Astrocyte (in vitro differentiated cells and primary cell): ENCODE data around the gene COL28A1. TPM values are rescaled to one million over a fixed set of nuclear protein-coding genes. Genes with fewer than 3 reads are reported as not detected.

Experiments used
- DNase-seq: peaks from one replicate; pipeline ENCODE4 v3.0.0-alpha.2; 2010; ENCODE audit warnings: low read depth
- FAIRE-seq: peaks from 2 replicates; lab custom pipeline; 2011; peaks lifted over from hg19 to GRCh38; lab: Jason Lieb, UNC
- H2AFZ ChIP-seq: 2 replicates; pipeline ENCODE4 v1.6.0; 2012; ENCODE audit warnings: low read depth, low read length, inconsistent platforms
- H3K27ac ChIP-seq: 2 replicates; pipeline ENCODE4 v1.5.1; 2011; ENCODE audit warnings: low read depth, low read length, inconsistent platforms
- H3K27me3 ChIP-seq: 2 replicates; pipeline ENCODE4 v1.6.0; 2011; ENCODE audit warnings: low read length, inconsistent platforms; ENCODE audit not compliant: insufficient read depth
- H3K36me3 ChIP-seq: 2 replicates; pipeline ENCODE4 v1.5.1; 2011; ENCODE audit warnings: low read length, inconsistent platforms; ENCODE audit not compliant: insufficient read depth
- H3K4me1 ChIP-seq: 2 replicates; pipeline ENCODE4 v1.5.1; 2011; ENCODE audit warnings: low read length, inconsistent platforms; ENCODE audit not compliant: insufficient read depth
- H3K4me2 ChIP-seq: 2 replicates; pipeline ENCODE4 v1.6.0; 2012; ENCODE audit warnings: low read length, inconsistent platforms
- H3K4me3 ChIP-seq: 2 replicates; pipeline ENCODE4 v1.5.1; 2011; ENCODE audit warnings: low read depth, mild to moderate bottlenecking, low read length, inconsistent platforms; ENCODE audit not compliant: insufficient read depth
- H3K79me2 ChIP-seq: 2 replicates; pipeline ENCODE4 v1.6.0; 2012; ENCODE audit warnings: mild to moderate bottlenecking, low read length, inconsistent platforms; ENCODE audit not compliant: insufficient read depth
- H3K9ac ChIP-seq: 2 replicates; pipeline ENCODE4 v1.6.0; 2012; ENCODE audit warnings: mild to moderate bottlenecking, low read length, inconsistent platforms
- H3K9me3 ChIP-seq: 2 replicates; pipeline ENCODE4 v1.5.1; 2012; ENCODE audit warnings: low read depth, mild to moderate bottlenecking, low read length, inconsistent platforms; ENCODE audit not compliant: insufficient read depth
- H4K20me1 ChIP-seq: 2 replicates; pipeline ENCODE4 v1.6.0; 2012; ENCODE audit warnings: low read length, inconsistent platforms; ENCODE audit not compliant: insufficient read depth
- H3K27ac Mint-ChIP-seq: one replicate; pipeline ENCODE4 v1.8.0; 2021; ENCODE audit warnings: mild to moderate bottlenecking, mixed read lengths; ENCODE audit not compliant: unreplicated experiment
- H3K27me3 Mint-ChIP-seq: one replicate; pipeline ENCODE4 v1.8.0; 2021; ENCODE audit warnings: low read depth, mixed read lengths; ENCODE audit not compliant: unreplicated experiment
- H3K36me3 Mint-ChIP-seq: one replicate; pipeline ENCODE4 v1.8.0; 2021; ENCODE audit warnings: low read depth, mixed read lengths; ENCODE audit not compliant: unreplicated experiment
- H3K4me1 Mint-ChIP-seq: one replicate; pipeline ENCODE4 v1.8.0; 2021; ENCODE audit warnings: low read depth, mixed read lengths; ENCODE audit not compliant: unreplicated experiment
- H3K4me3 Mint-ChIP-seq: one replicate; pipeline ENCODE4 v1.8.0; 2021; ENCODE audit warnings: mild to moderate bottlenecking, moderate library complexity, mixed read lengths; ENCODE audit not compliant: unreplicated experiment
- H3K9me3 Mint-ChIP-seq: one replicate; pipeline ENCODE4 v1.8.0; 2021; ENCODE audit warnings: mild to moderate bottlenecking, mixed read lengths; ENCODE audit not compliant: unreplicated experiment
- EZH2 ChIP-seq: IDR thresholded peaks from 2 replicates; pipeline ENCODE4 v1.6.1; 2012; ENCODE audit warnings: mild to moderate bottlenecking, low read length, inconsistent platforms; ENCODE audit not compliant: insufficient read depth
- total RNA-seq: library from RNA; stranded (reverse); gene quantifications from 2 replicates; pipeline ENCODE4 v1.2.1, GENCODE V29; 2021
- TF ChIP-seq, protein P1 (sequence below): IDR thresholded peaks from 2 replicates; pipeline ENCODE4 v1.5.1; 2011; ENCODE audit warnings: low read depth, mild to moderate bottlenecking, inconsistent platforms, low read length, moderate library complexity; ENCODE audit not compliant: insufficient read depth

COL28A1 gene
- total RNA-seq, 1 donor from 2014 or later = 0.11 TPM

DNA sequence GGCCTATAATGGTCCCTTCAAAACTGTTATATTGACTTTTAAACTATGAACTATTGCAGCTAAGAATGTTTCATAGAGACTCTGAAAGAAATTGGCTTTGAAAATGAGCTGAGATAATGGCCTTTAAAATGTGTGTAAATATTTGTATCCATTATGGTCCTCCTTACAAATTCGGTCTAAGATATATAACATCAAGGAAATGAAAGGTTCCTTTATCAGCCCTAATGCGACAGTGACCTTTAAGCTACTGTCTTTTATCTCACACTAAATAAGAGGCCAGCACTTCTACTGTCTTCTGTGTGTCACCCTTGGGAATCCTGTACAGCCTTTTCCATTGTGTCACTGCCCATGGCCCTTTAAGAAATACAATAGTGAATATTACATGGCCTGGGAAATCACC is 19.5 kb downstream of the COL28A1 start:
- H3K27ac ChIP-seq = no peak overlapping the region
- no peaks in the 10 kb centered on the region for H3K79me2 ChIP-seq
- H3K36me3 ChIP-seq = no peaks in the 10 kb centered on the region
- H3K4me3 Mint-ChIP-seq = no peak overlapping the region
- no peak overlapping the region for H2AFZ ChIP-seq
- H3K4me1 ChIP-seq = no peaks in the 10 kb centered on the region
- H3K9ac ChIP-seq = no peak overlapping the region
- no peak overlapping the region for H3K27ac Mint-ChIP-seq
- H4K20me1 ChIP-seq = no peaks in the 10 kb centered on the region
- H3K27me3 Mint-ChIP-seq = no peaks in the 10 kb centered on the region
- H3K27me3 ChIP-seq = no peaks in the 10 kb centered on the region
- DNase-seq (no peak), FAIRE-seq (no peak)
- no peak overlapping the region for H3K4me2 ChIP-seq
- H3K9me3 Mint-ChIP-seq = no peaks in the 10 kb centered on the region
- peaks cover 2% of the 10 kb centered on the region for H3K4me1 Mint-ChIP-seq
- TF ChIP-seq, protein P1, sequence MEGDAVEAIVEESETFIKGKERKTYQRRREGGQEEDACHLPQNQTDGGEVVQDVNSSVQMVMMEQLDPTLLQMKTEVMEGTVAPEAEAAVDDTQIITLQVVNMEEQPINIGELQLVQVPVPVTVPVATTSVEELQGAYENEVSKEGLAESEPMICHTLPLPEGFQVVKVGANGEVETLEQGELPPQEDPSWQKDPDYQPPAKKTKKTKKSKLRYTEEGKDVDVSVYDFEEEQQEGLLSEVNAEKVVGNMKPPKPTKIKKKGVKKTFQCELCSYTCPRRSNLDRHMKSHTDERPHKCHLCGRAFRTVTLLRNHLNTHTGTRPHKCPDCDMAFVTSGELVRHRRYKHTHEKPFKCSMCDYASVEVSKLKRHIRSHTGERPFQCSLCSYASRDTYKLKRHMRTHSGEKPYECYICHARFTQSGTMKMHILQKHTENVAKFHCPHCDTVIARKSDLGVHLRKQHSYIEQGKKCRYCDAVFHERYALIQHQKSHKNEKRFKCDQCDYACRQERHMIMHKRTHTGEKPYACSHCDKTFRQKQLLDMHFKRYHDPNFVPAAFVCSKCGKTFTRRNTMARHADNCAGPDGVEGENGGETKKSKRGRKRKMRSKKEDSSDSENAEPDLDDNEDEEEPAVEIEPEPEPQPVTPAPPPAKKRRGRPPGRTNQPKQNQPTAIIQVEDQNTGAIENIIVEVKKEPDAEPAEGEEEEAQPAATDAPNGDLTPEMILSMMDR = no peak
- TF ChIP-seq EZH2 = no peak
- no peaks in the 10 kb centered on the region for H3K9me3 ChIP-seq
- H3K4me3 ChIP-seq = no peak overlapping the region
- H3K36me3 Mint-ChIP-seq = no peaks in the 10 kb centered on the region

DNA sequence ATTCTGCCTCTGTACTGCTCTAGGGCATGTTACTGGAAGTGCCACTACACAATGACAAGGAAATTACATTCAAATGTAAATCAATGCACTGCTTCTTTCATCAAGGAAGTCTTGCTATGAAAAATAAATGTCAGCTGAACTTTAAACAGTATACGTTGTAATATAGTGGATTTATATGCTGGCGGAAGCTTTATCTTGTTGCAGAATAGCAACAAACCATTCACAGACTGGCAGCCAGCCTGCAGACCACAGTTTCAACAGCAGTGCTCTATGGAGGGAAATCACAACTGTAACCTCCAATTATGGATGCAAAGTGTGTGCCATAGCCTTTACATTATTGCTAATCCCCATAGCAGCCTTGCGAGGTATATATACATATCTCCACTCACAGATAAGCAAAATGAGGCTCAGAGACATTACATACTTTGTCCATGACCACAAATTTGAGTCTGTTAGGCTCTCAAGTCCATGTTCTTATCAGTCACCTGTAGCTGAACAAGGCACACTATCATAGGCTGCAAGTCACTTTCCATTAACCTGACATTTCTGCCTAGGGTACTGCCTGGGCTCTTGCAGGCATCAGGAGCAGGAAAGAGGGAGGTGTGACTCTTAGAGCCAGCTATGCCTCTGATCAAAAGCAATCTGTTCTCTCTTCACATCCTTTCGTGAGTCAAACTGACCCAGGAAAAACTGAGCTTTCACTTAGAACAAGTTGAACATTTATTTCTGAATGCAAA is 22.6 kb downstream of the COL28A1 start:
- no peaks in the 10 kb centered on the region for H3K79me2 ChIP-seq

More for the DNA sequence above, 22.6 kb downstream of the COL28A1 start:
- H3K27ac Mint-ChIP-seq = no peak overlapping the region
- Histone ChIP-seq H3K9ac (no peak overlapping the region), H3K4me2 (no peak overlapping the region), H3K4me3 (no peak overlapping the region), H3K9me3 (no peaks in the 10 kb centered on the region), H3K36me3 (no peaks in the 10 kb centered on the region), H3K27me3 (no peaks in the 10 kb centered on the region), H3K27ac (no peak overlapping the region), H2AFZ (no peak overlapping the region), H3K4me1 (no peaks in the 10 kb centered on the region), H4K20me1 (no peaks in the 10 kb centered on the region)
- no peaks in the 10 kb centered on the region for H3K9me3 Mint-ChIP-seq
- no peak for DNase-seq
- no peak overlapping the region for H3K4me3 Mint-ChIP-seq
- TF ChIP-seq EZH2 = no peak
- TF ChIP-seq, protein P1 = no peak
- H3K4me1 Mint-ChIP-seq = no peaks in the 10 kb centered on the region
- H3K27me3 Mint-ChIP-seq = no peaks in the 10 kb centered on the region
- no peaks in the 10 kb centered on the region for H3K36me3 Mint-ChIP-seq
- peak; percentile 49 for FAIRE-seq
